ENCODE results near the gene NUP107. TPM values are rescaled to one million over a fixed set of nuclear protein-coding genes. Genes with fewer than 3 reads are reported as not detected.
"Not testable (repeated sequence)": the region's sequence is repeated elsewhere in the genome, so short reads cannot be mapped to it uniquely, and the experiment has no call there.

NUP107 gene
- 100 to 1,000 TPM; 127 to 141 TPM for total RNA-seq

DNA sequence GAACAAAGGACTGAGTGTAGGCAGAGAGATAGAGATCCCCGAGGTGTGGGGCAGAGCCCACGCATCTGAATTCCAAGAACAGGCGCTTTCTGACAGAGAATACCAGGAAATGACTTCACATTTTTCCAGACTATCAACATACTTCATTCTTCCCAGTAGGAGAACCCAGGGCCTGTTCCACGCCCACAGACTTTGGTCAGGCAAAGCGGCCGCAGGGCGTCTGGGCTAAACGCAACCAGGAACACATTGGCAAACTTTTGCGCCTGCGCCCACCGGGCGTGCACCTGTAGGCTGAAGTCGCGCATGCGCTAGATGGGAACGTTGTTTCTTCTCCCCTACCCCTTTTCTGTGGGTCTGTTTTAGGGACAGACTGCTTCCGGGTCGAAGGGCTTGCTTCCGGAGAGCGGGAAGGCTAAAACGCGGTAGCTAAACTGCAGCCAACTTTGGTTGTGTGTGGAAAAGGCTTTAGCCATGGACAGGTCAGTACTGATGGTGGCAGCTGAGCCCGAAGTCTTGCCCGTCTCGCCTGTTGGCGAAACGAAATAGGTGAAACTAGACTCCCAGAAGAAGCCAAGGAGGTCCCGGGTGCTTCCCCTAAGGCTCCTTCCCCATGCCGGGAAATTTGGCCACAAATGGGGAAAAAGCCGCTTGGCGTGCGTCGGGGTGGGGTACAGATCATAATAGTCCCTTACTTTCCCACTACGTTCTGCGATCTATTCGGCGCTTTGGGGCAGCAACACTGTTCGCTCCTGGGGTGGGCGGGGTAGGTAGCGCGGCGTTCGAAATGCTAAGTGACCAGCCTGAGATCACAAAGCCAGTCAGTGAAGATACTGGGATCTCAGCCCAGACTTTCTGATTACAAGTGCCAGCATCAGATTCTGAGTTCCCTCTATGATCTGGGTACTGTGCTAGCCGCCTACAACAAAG, at the start of gene NUP107:
Gene NUP107 (plus strand): TSS at position 384 of the 927 bp plus-strand sequence. CDS start 88 bp downstream, at position 472.
- Mint-ChIP-seq H3K4me1 (peaks cover 44% of the 10 kb centered on the region), H3K9me3 (ENCODE audit: low read depth) (no peaks in the 10 kb centered on the region), H3K4me3 (peak within 1 kb of the TSS; percentile 97), H3K27me3 (no peaks in the 10 kb centered on the region), H3K36me3 (peaks cover 23% of the 10 kb centered on the region), H3K27ac (peak within 1 kb of the TSS; percentile 97)
- CTCF ChIA-PET: interaction anchor here (0.8 to 1.3 kb wide), 4 partner anchors 10 to 33 kb away, joined by 3 to 5 read pairs (median 4); no protein-coding TSS in a partner anchor
- peak; percentile 97 for ATAC-seq
- peak; percentile 98 for DNase-seq

DNA sequence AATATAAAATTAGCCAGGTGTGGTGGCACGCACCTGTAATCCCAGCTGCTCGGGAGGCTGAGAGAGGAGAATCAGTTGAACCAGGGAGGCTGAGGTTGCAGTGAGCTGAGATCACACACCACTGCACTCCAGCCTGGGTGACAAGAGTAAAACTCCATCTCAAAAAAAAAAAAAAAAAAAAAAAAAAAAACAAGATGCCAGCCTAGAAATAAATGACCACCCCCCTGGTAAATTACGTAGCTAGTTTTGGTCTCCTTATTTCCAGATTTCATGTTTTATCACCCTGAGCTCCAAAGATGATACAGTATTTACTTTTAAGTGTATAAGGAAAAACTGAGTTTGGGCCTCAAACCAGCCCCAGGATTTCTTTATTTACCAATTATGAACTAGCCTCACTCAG, 49.3 kb upstream of the NUP107 start:
- peak overlapping the region; percentile 7 for H3K27ac Mint-ChIP-seq
- H3K27me3 Mint-ChIP-seq: not testable (repeated sequence)
- CTCF ChIA-PET: interaction anchor here (1.1 kb wide), 1 partner anchor 278 kb away, joined by 3 read pairs; no protein-coding TSS in a partner anchor

DNA sequence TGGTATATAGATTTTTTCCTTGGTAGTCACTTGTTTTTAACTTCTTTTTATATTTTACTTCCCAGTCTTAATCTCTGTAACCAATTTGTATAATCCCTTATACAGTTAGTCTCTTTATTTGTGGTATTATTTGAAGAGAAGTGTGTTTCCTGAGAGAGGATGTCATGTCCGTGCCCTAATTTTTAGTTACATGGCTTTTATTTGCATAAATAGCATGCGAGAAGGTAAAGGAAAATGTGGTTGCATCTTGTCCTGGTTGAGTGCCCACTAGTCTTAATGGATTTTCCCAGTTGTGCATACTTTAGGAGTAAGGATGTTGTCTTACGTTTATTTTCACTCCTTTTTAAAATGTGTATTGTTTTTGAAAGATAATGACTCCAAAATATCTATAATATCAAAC, 48.6 kb upstream of the NUP107 start:
- H3K4me3 Mint-ChIP-seq: no peak overlapping the region
- CTCF ChIA-PET: interaction anchor here (0.6 to 2.1 kb wide), 3 partner anchors 207 to 279 kb away, joined by 3 to 5 read pairs (median 3); no protein-coding TSS in a partner anchor
- H3K9me3 Mint-ChIP-seq (ENCODE audit: low read depth): no peaks in the 10 kb centered on the region
- no peak overlapping the region for H3K27ac Mint-ChIP-seq
- no peaks in the 10 kb centered on the region for H3K27me3 Mint-ChIP-seq
- no peak for ATAC-seq
- H3K36me3 Mint-ChIP-seq: peaks cover 21% of the 10 kb centered on the region
- no peak for DNase-seq
- H3K4me1 Mint-ChIP-seq: peaks cover 70% of the 10 kb centered on the region

More for the DNA sequence above, 49.3 kb upstream of the NUP107 start:
- not testable (repeated sequence) for ATAC-seq; H3K4me3 Mint-ChIP-seq; H3K9me3 Mint-ChIP-seq (ENCODE audit: low read depth); DNase-seq
- peaks cover 75% of the 10 kb centered on the region for H3K4me1 Mint-ChIP-seq
- peaks cover 17% of the 10 kb centered on the region for H3K36me3 Mint-ChIP-seq

DNA sequence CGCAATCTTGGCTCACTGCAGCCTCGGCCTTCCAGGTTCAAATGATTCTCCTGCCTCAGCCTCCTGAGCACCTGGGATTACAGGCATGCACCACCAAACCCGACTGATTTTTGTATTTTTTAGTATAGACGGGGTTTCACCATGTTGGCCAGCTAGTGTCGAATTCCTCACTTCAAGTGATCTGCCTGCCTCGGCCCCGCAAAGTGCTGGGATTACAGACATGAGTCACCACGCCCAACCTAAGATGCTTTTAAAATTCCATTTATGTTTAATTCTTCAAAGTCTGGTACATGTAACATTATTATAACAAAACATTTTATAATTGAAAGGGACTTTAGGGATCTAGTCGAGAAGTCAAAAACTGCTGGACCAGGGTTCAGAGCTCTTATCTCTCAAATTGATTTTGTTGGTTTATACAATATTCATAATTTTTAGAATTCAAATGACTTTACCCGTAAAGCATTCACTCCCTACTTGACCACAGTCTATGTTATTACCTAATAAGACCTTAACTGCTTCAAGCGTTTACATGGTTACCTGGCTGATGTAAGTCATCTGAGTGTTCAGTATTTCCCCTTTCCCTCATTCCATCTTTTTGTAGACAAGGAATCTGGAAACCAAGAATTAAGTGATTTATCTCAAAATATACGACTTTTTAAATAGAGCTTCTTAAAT, 47.9 kb upstream of the NUP107 start:
- no peak overlapping the region for H3K27ac Mint-ChIP-seq
- no peaks in the 10 kb centered on the region for H3K27me3 Mint-ChIP-seq
- ATAC-seq (no peak), DNase-seq (no peak)
- H3K36me3 Mint-ChIP-seq: peaks cover 21% of the 10 kb centered on the region
- peaks cover 64% of the 10 kb centered on the region for H3K4me1 Mint-ChIP-seq
- H3K4me3 Mint-ChIP-seq: no peak overlapping the region
- CTCF ChIA-PET: interaction anchor here (0.6 to 2.1 kb wide), 4 partner anchors 10 to 280 kb away, joined by 3 to 5 read pairs (median 3); no protein-coding TSS in a partner anchor
- H3K9me3 Mint-ChIP-seq (ENCODE audit: low read depth): no peaks in the 10 kb centered on the region

DNA sequence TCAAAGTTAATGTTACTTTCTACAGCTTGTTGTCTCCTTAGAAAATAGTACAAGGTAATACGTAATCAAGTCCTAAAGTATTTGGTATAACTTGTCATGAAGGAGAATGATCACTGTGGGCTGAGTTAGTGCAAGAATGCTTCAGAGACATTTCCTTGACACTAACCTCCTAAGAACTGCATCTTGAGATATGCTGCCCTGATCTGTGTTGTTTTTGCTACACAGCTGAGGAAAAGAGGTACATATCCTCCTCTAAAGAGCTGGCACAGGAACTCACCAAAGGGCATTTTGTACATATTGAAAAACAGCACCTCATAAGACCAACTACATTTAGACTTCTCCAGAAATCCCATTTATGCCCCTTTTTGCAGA, 47.4 kb upstream of the NUP107 start:
- no peak for ATAC-seq
- CTCF ChIA-PET: interaction anchor here (1.3 to 2.1 kb wide), 3 partner anchors 11 to 280 kb away, joined by 3 to 5 read pairs (median 3); no protein-coding TSS in a partner anchor
- Mint-ChIP-seq H3K36me3 (peaks cover 24% of the 10 kb centered on the region), H3K4me3 (no peak overlapping the region), H3K27ac (peak overlapping the region; percentile 65), H3K9me3 (ENCODE audit: low read depth) (no peaks in the 10 kb centered on the region), H3K27me3 (no peaks in the 10 kb centered on the region), H3K4me1 (peaks cover 64% of the 10 kb centered on the region)
- DNase-seq: no peak

DNA sequence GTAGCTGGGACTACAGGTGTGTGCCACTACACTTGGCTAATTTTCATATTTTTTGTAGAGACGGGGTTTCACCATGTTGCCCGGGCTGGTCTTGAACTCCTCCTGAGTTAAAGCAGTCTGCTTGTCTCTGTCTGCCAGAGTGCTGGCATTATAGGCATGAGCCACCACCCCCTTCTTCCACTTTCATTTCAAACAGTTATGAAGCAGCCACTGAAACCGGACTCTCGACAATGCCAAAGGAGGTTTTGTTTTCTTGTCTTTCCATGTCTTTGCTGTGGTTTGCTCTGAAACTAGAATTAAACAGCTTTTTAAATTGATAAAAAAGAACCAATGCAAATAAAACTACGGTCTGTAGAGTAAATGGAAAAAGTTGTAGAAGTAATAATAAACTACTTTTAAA, 45.6 kb upstream of the NUP107 start:
- Mint-ChIP-seq H3K9me3 (ENCODE audit: low read depth) (no peaks in the 10 kb centered on the region), H3K36me3 (peaks cover 27% of the 10 kb centered on the region), H3K4me1 (peaks cover 64% of the 10 kb centered on the region), H3K27ac (peak overlapping the region; percentile 72), H3K27me3 (no peaks in the 10 kb centered on the region), H3K4me3 (peak overlapping the region; percentile 67)
- DNase-seq (peak; percentile 72), ATAC-seq (peak; percentile 93)
- CTCF ChIA-PET: interaction anchor here (0.7 to 1.0 kb wide), 2 partner anchors 8 to 92 kb away, joined by 3 read pairs; no protein-coding TSS in a partner anchor

DNA sequence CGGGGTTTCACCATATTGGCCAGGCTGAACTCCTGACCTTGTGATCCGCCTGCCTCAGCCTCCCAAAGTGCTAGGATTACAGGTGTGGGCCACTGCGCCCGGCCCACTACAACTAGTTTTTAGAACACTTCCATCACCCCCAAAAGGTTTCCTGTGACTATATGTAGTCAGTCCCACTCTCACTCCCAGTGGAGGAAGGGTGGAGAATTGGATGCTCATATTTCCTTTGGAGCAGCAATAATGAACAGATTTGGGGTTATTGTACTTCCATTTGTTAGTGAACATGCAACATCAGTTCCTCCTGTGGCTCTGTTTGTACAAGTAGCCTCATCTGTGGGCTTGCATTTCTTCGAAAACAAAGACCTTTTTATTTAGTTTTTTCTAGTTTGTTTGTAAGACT, 40.3 kb upstream of the NUP107 start:
- H3K4me3 Mint-ChIP-seq: no peak overlapping the region

DNA sequence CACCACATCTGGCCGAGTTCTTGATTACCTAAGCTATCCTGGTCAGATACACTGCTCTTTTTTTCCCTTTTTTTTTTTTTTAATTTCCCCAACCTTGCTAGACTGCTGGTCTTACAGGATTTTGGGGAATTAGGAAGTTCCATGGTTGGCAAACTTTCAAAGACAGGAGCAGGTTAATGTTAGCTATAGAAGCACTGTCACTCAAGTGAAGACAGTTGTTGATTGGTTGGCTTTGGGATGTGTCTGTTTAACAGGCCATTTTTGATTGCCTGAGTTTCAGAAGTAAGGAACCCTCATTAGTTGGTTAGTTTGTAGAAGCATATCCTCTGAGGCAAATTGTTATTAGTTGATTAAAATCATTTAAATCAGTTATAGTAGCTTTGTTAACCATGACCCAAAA, 39.3 kb upstream of the NUP107 start:
- H3K36me3 Mint-ChIP-seq: peaks cover 40% of the 10 kb centered on the region
- no peaks in the 10 kb centered on the region for H3K9me3 Mint-ChIP-seq (ENCODE audit: low read depth)
- no peak overlapping the region for H3K4me3 Mint-ChIP-seq
- H3K27ac Mint-ChIP-seq: peak overlapping the region; percentile 65
- CTCF ChIA-PET: interaction anchor here (0.7 kb wide), 1 partner anchor 116 kb away, joined by 3 read pairs; no protein-coding TSS in a partner anchor
- no peaks in the 10 kb centered on the region for H3K27me3 Mint-ChIP-seq
- DNase-seq (no peak), ATAC-seq (no peak)
- peaks cover 40% of the 10 kb centered on the region for H3K4me1 Mint-ChIP-seq

More for the DNA sequence above, 40.3 kb upstream of the NUP107 start:
- no peaks in the 10 kb centered on the region for H3K27me3 Mint-ChIP-seq
- H3K27ac Mint-ChIP-seq: no peak overlapping the region
- CTCF ChIA-PET: no interaction called here
- H3K4me1 Mint-ChIP-seq: peaks cover 48% of the 10 kb centered on the region
- peaks cover 42% of the 10 kb centered on the region for H3K36me3 Mint-ChIP-seq
- no peak for DNase-seq
- no peak for ATAC-seq
- H3K9me3 Mint-ChIP-seq (ENCODE audit: low read depth): no peaks in the 10 kb centered on the region

DNA sequence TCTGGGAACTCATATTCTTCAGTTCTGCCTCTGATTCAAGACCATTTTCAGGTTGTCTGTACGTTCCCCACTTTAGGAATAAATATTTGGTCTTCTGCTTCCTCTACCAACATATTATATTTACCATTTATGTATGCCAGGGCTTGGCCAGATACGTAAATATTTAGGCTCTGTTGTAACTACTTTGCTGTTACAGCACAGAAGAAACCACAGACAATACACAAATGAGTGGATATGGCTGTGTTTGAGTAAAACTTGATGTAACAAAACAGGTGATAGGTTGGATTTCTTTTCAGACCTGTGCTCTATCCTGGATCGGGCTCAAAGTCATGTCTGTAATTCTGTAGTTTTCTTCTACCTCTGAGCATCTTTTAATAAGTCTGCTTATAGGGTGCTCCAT, 38.6 kb upstream of the NUP107 start:
- H3K27me3 Mint-ChIP-seq: no peaks in the 10 kb centered on the region
- CTCF ChIA-PET: interaction anchor here (1.4 kb wide), 1 partner anchor 7 kb away, joined by 3 read pairs; no protein-coding TSS in a partner anchor
- peak; percentile 69 for ATAC-seq
- no peak overlapping the region for H3K4me3 Mint-ChIP-seq
- H3K36me3 Mint-ChIP-seq: peaks cover 41% of the 10 kb centered on the region
- no peak for DNase-seq
- H3K9me3 Mint-ChIP-seq (ENCODE audit: low read depth): no peaks in the 10 kb centered on the region
- peak overlapping the region; percentile 65 for H3K27ac Mint-ChIP-seq
- H3K4me1 Mint-ChIP-seq: peaks cover 38% of the 10 kb centered on the region

DNA sequence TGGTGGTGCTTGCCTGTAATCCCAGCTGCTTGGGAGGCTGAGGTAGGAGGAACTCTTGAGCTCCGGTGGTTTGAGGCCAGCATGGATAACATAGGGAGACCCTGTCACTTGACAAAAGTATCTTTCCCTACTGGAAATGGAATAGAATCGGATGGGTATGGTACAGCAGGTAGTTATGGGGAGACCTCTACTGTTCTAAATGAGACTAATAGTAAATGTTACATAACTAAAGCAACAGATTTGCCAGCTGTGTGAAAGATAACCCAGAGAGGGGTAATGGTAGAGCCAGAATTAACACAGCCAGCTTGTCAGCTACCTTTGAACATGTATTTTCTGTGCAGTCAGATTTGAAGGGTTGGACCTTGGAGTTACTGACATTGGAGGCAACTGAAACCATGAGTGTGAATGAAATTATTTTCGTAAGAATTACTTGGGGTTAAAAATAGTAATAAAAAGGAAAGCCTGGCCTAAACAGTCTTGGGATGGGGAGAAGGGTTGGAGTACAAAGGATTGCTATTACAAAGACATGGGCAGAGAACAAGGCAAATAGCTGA, 21.7 kb upstream of the NUP107 start:
- Mint-ChIP-seq H3K4me1 (peaks cover 15% of the 10 kb centered on the region), H3K27me3 (no peaks in the 10 kb centered on the region), H3K4me3 (no peak overlapping the region), H3K27ac (peak overlapping the region; percentile 37), H3K9me3 (ENCODE audit: low read depth) (no peaks in the 10 kb centered on the region), H3K36me3 (peaks cover 19% of the 10 kb centered on the region)
- ATAC-seq (no peak), DNase-seq (no peak)
- CTCF ChIA-PET: no interaction called here

DNA sequence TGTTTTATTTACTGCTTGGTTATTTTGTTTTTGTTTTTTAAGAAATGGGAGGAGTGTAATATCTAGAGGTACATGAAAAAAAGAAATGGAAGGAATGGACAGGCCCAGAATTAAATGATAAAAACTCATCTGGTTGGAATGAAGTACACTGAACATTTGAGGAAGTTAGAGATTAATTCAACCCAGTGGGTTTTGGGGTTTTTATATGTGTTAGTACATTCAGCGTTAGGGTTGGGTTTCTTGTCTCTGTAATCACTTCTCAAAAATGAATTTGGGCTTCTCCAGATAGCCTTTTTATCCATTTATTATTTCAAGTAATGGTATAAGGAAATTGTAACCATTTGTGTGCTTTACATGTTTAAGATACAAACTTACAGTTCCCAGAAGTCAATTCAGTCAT, 19.5 kb upstream of the NUP107 start:
- no peak overlapping the region for H3K27ac Mint-ChIP-seq
- no peaks in the 10 kb centered on the region for H3K27me3 Mint-ChIP-seq
- H3K36me3 Mint-ChIP-seq: peaks cover 19% of the 10 kb centered on the region
- no peaks in the 10 kb centered on the region for H3K9me3 Mint-ChIP-seq (ENCODE audit: low read depth)
- ATAC-seq (no peak), DNase-seq (no peak)
- H3K4me3 Mint-ChIP-seq: no peak overlapping the region
- CTCF ChIA-PET: no interaction called here
- peaks cover 24% of the 10 kb centered on the region for H3K4me1 Mint-ChIP-seq

DNA sequence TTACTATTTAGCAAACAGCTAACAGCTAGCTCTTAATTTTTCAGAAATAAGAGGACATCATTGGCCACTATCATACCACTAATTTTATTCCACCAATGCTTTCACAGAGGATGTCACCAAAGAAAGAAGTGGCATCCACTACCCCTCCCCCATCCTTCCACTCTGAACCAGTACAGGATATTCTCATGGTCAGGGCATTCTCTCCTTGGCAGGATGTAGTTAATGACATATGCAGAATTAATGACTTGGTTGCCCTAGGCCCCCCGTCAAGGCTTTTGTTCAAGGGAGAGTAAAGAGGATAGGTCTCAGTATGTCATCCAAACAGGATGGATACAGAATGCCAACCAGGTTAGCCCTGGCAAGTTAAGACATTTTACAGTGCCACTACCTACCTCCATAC, 18.9 kb upstream of the NUP107 start:
- Mint-ChIP-seq H3K27me3 (no peaks in the 10 kb centered on the region), H3K36me3 (peaks cover 17% of the 10 kb centered on the region), H3K4me1 (peaks cover 24% of the 10 kb centered on the region), H3K4me3 (no peak overlapping the region), H3K9me3 (ENCODE audit: low read depth) (no peaks in the 10 kb centered on the region), H3K27ac (peak overlapping the region; percentile 32)
- DNase-seq: no peak
- CTCF ChIA-PET: no interaction called here
- peak; percentile 20 for ATAC-seq

DNA sequence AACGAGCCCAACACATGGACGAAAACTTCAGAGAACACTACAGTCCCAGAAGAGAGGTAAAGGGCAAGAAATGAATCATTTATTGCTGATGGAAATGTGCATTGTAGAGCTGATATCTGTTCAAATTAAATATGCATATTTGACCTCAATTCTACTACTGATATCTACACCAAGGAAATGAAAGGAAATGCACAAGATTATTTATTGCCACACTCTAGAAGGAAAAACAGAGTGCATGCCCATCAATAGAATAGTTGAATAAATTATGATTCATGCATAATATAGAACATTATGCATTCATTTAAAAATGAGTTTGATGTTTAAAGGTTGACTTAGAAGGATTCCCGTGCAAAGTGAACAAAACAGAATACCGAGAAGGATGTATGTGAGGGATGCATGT, 15.6 kb upstream of the NUP107 start:
- CTCF ChIA-PET: interaction anchor here (1.2 kb wide), 1 partner anchor 16 kb away, joined by 4 read pairs; no protein-coding TSS in a partner anchor
- peak overlapping the region; percentile 27 for H3K27ac Mint-ChIP-seq

More for the DNA sequence above, 15.6 kb upstream of the NUP107 start:
- Mint-ChIP-seq H3K4me1 (peaks cover 52% of the 10 kb centered on the region), H3K27me3 (no peaks in the 10 kb centered on the region), H3K36me3 (peaks cover 14% of the 10 kb centered on the region), H3K9me3 (ENCODE audit: low read depth) (no peaks in the 10 kb centered on the region), H3K4me3 (no peak overlapping the region)
- DNase-seq (no peak), ATAC-seq (no peak)
